ENCODE results near the gene ARL15.

ARL15 gene

GRCh38 chr5:53980061-53980460 lies 330.3 kb downstream of the ARL15 start:
- TF ChIP-seq CTCF (IDR thresholded peaks at IDR 0.05; ENCODE audit: insufficient read depth, missing control alignments), result no peak
- DNase-seq (ENCODE audit: insufficient read length, low spot score), result no peak
- no peak for FAIRE-seq

- no peak for TF ChIP-seq CTCF (IDR thresholded peaks at IDR 0.05; ENCODE audit: insufficient read depth, missing control alignments)
- FAIRE-seq, result no peak
- DNase-seq (ENCODE audit: insufficient read length, low spot score), result no peak
These were observed 336.4 kb downstream of the ARL15 start for GRCh38 chr5:53974021-53974420.

GRCh38 chr5:53972314-53972713 lies 338.1 kb downstream of the ARL15 start:
- FAIRE-seq (no peak), DNase-seq (ENCODE audit: insufficient read length, low spot score) (no peak)
- no peak for TF ChIP-seq CTCF (IDR thresholded peaks at IDR 0.05; ENCODE audit: insufficient read depth, missing control alignments)

- DNase-seq (ENCODE audit: insufficient read length, low spot score) (no peak), FAIRE-seq (no peak)
- no peak for TF ChIP-seq CTCF (IDR thresholded peaks at IDR 0.05; ENCODE audit: insufficient read depth, missing control alignments)
These were observed 338.8 kb downstream of the ARL15 start for GRCh38 chr5:53971551-53971950.

- no peak for FAIRE-seq
- no peak for DNase-seq (ENCODE audit: insufficient read length, low spot score)
- no peak for TF ChIP-seq CTCF (IDR thresholded peaks at IDR 0.05; ENCODE audit: insufficient read depth, missing control alignments)
These were observed 339.2 kb downstream of the ARL15 start for GRCh38 chr5:53971131-53971530.

GRCh38 chr5:53970475-53970874 lies 339.9 kb downstream of the ARL15 start:
- no peak for TF ChIP-seq CTCF (IDR thresholded peaks at IDR 0.05; ENCODE audit: insufficient read depth, missing control alignments)
- DNase-seq (ENCODE audit: insufficient read length, low spot score) (no peak), FAIRE-seq (no peak)

- no peak for TF ChIP-seq CTCF (IDR thresholded peaks at IDR 0.05; ENCODE audit: insufficient read depth, missing control alignments)
- FAIRE-seq, result peak; percentile 11
- DNase-seq (ENCODE audit: insufficient read length, low spot score), result no peak
These were observed 341.1 kb downstream of the ARL15 start for GRCh38 chr5:53969176-53969730.

Data from D721Med (cell line).